ENCODE results near the gene LRBA.
"Not testable (repeated sequence)": the region's sequence is repeated elsewhere in the genome, so short reads cannot be mapped to it uniquely, and the experiment has no call there.

The LRBA gene

DNA sequence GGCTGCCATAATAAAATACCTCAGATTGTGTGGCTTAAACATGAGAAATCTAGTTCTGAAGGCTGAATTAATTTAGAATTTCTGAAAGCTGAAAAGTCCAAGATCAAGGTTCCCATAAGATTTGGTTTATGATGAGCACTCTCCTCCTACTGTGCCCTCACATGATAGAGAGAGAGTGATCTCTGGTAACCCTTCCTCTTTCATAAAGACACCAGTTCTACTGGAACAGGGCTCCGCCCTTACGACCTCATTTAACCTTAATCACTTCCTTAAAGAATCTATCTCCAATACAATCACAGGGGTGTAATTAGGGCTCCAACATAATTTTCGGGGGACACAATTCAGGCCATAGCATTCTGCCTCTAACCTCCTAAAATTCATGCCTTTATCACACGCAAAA is 627.1 kb downstream of the LRBA start:
- DNase-seq = no peak

DNA sequence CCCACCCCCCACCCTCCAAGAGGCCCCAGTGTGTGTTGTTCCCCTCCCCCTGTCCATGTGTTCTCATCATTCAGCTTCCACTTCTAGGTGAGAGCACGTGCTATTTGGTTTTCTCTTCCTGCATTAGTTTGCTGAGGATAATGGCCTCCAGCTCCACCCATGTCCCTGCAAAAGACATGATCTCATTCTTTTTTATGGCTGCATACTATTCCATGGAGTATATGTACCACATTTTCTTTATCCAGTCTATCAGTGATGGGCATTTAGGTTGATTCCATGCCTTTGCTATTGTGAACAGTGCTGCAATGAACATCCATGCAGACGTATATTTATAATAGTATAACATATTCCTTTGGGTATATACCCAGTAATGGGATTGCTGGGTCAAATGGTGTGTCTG is 628.7 kb downstream of the LRBA start:
- not testable (repeated sequence) for DNase-seq

DNA sequence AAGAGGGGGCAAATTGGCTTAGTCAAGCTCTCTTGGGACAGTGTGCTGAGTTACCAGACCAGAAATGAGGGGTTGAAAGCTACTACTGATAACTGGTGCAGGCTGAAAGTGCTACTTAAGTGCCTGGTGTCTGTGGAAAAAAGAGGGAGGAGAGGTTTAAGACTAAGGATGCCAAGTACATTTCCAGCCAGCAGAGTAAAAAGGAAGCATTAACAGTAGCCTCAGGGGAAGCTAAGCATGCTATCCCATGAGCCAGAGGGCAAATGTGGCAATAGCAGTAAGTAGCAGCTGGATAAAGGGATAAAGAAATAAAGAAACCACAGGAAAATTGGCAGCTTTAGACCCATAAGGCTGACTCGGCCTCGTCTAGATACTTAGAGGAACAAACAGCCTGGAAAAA is 629.5 kb downstream of the LRBA start:
- DNase-seq = no peak

DNA sequence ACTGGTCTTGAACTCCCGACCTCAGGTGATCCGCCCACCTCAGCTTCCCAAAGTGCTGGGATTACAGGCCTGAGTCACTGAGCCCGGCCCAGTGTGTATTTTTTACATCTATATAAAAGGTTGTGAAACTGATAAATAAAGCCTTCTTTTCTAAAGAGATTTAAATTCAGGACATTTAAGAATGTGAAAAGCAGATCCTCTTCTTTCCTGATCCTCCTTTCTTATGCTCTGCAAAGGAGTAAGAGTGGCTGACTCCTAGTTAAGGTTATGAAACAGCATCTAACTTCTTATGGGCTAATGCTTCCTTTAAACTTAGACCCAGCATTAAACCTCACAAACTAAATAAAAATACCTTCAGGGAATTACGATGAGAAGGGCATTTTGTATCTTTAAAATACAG is 630.8 kb downstream of the LRBA start:
- no peak for DNase-seq

DNA sequence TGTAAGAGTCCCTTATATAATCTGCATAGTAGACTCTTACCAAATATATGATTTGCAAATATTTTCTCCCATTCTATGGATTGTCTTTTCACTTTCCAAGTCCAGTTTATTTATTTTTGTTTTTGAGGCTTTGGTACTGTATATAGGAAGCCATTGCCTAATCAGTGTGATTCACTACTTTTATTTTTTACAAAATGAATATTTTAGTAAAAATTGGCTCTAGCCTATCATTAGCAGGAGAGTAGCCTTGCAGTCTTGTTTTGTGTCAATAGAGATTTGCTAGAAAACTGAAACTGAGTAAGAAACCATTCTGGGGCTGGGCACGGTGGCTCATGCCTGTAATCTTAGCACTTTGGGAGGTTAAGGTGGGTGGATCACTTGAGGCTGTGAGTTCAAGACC is 633.1 kb downstream of the LRBA start:
- DNase-seq = no peak

DNA sequence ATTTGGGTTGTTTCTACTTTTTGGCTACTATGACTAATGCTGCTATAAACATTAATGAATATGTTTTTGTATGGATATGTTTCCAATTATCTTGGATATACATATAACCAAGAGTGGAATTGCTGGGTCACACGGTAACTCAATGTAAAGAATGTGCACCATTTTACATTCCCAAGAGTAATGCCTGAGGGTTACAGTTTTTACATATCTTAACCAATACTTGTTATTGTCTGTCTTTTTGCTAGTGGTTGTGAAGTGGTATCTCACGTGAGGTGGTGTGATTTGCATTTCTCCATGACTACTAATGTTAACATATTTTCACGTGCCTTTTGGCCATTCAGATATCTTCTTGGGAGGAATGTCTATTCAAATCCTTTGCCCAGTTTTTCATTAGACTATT is 633.5 kb downstream of the LRBA start:
- no peak for DNase-seq

DNA sequence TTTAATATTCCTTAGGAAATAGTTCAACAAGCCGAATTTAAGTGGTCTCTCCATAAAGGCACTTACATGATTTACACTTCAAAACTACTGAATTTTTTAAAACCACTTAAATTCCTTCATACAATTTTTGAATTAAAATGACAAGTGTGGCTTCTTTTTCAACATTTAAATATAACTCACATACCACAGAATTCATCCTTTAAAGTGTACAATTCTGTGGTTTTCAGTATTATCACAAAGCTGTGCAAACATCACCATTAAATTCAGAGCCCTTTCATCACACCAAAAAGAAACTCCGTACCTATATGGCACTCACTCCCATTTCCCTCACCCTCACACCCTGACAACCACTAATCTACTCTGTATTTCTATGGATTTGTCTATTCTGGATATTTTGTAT is 634.0 kb downstream of the LRBA start:
- no peak for DNase-seq

DNA sequence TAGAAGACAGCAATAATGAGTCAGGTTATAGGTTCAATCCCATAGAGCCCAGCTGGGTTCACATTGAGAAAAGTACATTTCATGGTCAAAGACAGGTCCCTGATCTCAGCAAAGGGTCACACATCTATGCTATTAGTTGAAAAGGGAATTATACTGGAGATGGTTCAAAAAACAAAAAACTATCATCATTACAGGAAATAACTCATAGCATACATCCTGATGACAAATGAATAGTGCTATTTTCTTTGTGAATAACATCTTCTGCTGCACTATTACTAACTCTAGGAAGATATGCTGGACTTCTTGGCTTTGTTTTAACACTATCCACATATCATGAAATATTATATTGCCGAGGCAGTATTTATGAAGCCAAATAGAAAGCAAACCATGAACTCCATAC is 635.6 kb downstream of the LRBA start:
- DNase-seq = no peak

DNA sequence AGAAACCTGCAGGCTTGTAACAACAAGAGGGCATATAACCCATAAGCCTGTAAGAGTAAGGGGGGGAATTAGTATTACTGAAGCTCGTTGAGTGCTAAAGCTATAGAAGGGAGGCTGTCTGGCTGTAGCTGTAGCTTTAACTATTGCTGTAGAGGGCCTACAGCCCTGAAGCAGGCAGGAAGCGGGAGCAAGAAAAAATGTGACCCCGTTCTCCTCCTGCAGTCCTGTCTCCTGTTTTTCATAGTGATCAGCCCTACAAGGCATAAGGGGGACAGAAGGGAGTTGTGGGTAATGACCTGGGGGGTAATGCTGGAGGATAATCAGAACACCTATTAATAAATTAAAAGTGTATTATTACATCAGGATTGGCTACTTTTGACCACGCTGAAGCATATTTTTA is 640.1 kb downstream of the LRBA start:
- DNase-seq = no peak

DNA sequence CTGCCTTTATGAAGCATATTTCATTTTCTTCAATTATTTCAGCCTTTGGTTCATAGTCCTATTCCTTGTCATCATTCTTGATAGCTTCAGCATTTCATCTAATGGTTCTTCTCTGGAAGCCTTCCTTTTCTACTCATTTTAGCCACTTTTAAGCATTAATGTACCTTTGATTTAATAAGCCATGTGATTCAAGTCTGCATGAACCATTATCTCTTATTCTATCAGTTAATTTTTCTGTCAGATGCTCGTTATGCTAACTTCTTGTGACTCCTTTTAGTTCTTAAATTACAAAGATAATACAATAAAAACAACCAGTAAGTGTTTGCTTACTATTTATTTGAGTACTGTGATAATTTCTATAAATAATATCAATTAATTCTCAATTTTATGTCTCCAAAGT is 643.2 kb downstream of the LRBA start:
- no peak for DNase-seq

DNA sequence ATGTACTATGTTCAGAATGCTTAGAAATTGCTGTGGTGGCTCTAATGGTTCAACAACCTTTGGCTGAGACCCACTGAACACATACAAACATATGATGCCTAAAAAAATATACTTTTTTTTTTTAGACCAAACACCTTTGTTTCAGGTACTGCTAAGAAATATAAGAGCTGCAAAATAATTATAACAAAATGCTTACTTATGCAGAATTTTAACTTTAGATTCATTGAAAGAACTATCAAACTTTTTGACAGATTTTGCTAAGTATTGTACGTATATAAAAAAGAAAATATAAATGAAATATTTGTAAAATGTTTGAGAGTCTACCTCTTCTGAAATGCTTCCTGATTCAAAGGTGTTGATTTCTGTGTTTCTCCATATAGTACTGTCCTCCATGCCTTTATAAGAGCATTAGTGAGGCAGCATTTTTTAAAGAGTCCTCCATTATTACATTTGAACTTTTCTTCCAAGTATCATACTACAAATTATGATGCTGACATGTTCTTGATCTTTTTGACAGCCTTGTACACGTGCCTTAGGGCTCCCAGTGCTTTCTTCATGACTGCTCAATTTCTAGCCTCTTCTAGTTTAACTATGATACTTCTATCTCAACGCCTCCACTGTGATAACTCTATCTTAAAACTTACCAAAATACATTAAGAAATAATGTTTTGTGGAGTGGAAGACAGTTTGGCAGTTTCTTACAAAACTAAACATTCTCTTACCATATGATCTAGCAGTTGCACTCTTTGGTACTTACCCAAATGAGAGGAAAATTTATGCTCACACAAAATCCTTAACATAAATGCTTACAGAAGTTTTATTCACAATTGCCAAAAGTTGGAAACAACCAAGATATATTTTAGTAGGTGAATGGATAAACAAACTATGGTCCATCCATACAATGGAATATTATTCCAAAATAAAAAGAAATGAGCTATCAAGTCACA is 645.4 kb downstream of the LRBA start:
- DNase-seq = no peak

DNA sequence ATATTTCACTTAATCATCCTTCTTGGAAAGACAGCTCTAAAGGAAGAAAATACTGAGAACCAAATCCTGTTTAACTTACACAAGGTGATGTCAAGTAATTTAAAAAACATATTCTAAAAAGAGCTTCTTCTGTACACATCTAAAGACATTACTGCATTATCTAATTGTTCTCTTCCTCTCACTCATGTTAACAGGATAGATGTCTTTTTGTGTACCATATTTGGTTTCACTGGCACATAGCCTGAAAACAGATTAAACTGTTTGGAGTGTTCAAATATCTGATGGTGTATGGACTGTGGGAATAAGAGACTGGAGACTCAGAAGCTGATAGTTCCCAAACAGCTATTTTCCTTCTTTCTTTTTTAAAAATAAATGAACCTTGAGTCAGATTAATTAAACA is 646.4 kb downstream of the LRBA start:
- DNase-seq = no peak

DNA sequence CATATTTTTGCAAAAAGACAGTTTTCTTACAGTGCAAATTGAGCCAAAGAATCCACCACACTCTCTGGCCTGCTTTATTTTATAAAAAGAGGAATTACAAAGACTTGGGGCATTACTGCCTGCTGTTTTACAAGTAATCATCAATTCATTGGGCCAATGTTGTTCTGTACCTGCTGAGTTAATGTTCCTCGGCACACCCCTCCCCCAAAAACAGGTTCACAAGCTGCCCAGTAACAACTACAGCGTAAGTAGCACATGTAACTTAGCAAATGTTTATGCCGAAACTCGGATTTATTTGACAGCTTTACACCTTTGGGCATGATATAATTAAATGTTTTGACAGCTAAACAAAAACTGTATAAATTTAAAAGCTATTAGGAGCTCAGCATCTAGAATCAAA is 647.8 kb downstream of the LRBA start:
- DNase-seq = no peak

DNA sequence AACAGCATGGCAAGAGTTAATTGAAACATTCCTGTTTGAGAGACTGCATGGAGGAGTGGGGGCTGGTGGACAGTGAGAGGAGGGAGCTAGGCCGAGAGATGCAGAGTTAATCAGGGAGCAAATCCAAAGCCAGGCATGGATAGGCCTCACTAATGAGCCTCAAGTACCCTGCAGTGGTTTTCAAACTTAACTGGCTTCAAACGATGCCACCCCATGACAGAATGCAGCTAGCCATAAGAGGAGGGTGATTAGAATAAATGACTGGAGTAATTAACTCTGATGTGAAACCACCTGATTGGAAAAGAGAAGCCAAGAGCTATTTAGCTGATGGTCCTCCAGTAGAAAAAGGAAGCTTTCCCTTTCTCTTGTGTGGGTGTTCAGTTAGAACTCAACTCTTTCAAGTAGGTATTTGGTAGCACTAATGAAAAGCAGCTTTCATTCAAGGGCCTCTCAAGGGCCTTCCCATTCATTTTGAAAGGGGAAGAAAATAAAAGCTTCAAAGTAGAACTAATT is 648.5 kb downstream of the LRBA start:
- no peak for DNase-seq

DNA sequence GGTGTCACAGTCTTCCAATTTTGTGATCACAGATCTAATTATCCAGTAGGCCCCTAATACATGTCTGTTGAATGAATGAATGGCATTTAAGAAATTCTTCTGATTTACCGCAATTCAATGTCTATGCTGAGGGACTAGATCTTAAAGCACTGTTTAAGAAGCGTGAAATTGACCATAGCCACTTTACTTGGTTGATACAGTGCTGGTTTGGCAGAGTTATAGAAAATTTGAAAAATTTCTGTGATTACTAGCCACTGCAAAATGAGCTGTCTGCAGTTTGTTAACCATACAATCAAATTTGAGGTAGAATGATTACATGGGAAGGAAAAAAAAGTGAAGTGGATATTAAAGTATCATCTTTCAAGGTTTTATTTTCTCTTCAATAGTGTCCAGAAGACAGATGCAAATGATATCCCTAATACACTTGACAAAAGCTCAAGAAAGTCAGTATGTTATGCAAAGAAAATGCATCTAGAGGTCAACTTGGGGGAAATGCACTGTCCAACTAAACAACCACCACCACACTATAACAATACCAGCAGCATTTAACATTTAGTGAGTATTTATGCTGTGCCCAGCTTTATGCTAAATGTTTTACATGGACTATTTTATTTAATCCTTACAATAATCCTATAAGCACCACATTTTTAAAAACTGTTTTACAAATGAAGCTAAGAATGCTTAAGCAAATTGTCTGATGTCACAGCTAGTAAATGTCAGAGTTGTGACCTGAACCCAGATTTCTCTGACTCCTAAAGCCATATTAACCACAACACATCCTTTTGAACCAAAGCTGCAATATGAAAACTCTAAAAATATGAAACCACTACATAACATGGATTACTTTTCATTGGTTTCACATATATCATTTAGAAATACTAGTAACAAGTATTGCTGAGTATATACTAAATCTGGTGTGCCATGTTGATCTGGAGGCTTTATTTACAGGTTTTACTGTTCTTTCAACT is 651.1 kb downstream of the LRBA start:
- peak; percentile 35 for DNase-seq

DNA sequence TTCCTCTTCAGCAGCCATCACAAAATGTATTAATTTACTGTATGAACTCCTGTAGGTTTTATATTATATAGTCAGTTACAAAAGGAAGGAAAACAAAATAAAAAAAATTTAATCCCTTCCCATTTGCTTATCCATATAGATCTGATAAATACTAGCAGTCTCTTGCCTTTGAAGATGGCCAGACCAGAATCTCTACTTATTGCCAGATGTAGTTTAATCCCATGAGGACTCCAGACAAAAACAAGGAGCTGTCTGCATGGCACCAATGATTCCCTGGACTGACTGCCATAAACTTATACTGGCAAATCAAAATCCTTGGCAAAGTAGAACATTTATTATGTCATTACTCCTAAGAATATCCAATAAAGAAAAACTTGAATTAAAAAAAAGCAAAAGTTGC is 656.4 kb downstream of the LRBA start:
- no peak for DNase-seq

DNA sequence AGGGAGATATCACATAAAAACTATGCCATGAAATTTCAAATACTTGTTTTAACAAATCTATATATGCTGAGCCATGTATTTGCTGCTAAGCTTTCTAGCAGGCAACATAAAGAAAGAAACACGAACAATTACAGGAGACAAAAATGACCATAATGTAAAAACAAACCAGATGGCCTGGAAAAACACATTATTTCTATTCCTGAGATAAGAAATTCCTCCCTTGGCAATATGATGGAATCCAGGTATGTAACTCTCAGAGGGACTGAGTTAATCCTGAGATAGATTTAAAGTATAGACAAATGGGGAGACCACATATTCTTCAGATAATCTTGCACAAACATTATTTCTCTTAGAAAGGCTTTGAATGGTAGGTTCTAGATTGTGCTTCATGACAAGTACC is 657.3 kb downstream of the LRBA start:
- no peak for DNase-seq

DNA sequence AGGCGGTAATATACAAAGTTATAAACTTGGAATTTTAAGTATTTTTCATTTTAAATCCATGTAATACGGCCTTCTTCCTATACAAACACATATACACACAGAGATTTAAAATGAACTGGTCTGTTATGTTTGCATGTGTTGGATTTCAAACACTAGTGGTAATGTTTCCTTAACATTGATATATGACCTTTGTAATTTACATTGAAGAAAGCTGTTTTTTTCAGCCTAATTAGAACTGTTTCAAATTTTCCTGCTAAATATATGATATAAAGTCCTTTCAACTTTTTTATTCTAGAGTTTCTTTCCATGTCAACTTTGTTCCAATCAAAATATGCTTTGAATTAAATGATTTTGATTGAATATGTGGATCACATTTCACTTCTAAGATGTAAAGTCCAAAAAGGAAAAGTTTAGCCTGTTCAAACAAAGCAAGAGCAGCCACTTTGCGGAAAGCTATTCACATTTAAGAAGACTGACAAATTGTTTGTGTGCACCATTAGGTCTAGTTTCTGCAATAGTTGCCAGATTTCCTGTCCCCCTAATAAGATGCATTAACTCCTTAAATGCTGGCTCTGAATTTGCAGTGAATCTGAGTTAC is 659.1 kb downstream of the LRBA start:
- no peak for DNase-seq

DNA sequence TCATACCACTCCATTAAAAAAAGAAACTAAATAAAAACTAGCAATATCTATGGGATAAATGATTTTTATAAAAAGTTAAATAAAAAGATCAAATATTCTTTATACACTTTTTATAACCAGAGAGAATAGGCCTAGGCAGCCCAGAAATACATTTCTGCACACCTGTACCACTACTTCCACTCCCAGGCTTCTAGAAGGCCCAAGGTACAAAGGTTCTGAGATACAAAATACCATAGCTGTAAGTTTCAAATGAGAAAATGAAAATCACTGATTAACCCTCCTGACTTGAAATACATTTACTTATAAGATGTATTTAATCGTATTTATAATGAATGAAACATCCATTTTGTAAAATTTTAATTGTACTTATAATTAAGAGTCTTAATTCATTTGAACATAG is 659.7 kb downstream of the LRBA start:
- DNase-seq = no peak

DNA sequence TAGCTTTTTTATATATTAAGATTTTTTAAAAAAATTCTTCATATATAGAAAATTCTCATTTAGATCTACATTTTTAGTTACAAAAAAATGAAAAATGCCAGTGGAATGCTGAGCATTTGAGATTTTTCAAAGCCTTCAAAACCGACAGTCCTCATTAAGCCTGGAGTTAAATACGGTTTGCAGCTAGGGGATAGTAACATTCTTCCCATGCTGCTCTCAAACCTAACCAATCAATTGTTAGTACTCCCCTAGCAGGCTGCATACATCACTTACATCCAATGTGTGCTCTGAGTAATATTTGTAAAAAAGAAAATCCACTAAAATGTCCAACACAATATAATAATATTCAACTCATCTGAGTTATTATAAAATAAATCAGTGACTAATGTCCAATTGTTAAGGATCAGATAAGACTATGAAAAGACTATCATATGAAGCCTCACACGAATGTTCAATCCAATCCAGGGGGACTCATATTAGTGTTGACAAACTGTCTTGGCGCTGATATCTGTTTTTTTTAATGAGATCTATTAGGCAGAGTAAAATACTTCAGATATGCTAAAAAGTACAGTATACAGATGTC is 660.8 kb downstream of the LRBA start:
- no peak for DNase-seq

DNA sequence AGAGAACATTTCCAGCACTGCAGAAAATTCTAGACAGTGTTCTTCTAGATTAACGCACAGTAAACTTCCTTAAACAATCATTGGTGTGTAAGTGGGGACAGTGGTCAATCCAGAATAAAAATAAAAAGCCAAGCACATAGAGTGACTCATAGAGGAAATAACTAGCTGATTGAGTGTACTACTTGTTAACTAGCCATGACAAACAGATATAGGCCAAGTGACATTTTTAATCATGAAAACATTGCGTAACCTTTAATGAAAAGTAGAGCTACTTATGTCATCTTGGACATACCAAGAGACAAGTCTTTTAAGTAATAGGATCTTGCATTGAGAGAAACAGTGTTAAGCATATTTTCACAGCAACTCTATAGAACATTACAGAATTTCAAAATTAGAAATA is 667.0 kb downstream of the LRBA start:
- DNase-seq = peak; percentile 19

DNA sequence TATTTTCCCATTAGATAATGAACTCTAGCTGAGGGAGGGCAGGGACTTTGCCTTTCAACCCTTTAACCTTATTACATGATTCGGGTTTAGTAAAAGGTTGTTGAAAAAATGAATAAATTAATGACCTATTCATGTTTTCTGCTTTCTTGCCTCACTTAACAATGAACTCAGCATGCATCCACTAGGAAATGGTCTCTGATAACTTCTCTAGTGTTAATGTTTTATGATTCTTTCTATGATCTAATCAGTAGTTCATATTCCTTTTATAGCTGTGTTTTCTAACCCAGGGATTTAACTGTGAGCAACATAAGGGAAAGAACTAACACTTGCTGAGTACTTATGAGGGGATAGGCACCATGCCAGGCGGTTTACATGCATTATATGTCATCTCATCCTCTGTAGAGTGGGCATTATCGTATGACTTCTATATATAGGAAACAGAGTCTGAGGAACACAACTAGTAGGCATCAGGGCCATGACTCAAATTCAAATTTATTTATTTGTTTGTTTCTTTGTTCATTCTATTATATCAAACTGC is 669.8 kb downstream of the LRBA start:
- no peak for DNase-seq

DNA sequence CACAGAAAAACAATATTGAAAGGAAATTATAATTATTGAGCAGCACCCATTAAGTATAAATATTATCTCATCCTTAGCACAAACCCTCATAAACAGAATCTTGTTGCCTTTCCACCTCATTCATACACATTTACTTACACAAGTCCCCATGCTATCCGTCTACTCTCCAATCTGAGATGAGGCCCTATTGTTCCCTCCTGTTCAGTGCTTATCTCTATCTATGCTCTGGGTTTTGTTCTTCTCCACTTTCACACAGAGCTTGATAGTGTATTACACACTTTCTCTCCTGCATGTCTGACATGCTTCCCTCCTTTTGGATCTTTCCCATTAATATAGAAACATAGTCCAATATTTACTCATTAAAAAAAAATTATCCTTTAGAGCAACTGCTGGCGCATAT is 671.3 kb downstream of the LRBA start:
- no peak for DNase-seq
